Fibroblast of mammary gland (primary cell): ENCODE measurements around the gene TBX1.

Source experiments
- DNase-seq: peaks from one replicate; pipeline ENCODE4 v3.0.0-alpha.2; 2010; ENCODE audit warnings: low read depth
- H3K4me3 ChIP-seq: 2 replicates; pipeline ENCODE4 v1.5.1; 2011; ENCODE audit warnings: low read depth, mild to moderate bottlenecking, low read length, moderate library complexity; ENCODE audit not compliant: control insufficient read depth
- CTCF ChIP-seq: conservative IDR thresholded peaks from 2 replicates; pipeline ENCODE4 v1.5.1; 2011; ENCODE audit warnings: low read depth, low read length, inconsistent platforms; ENCODE audit not compliant: control insufficient read depth, insufficient read depth

Gene TBX1

GRCh38 chr22:19766511-19767426 is 6.2 kb downstream of the TBX1 start:
- DNase-seq: no peak

GRCh38 chr22:19767427-19768341 is 7.1 kb downstream of the TBX1 start:
- DNase-seq: no peak
- TF ChIP-seq CTCF: no peak
- no peak overlapping the region for H3K4me3 ChIP-seq

More at GRCh38 chr22:19766511-19767426, 6.2 kb downstream of the TBX1 start:
- TF ChIP-seq CTCF: no peak
- H3K4me3 ChIP-seq: no peak overlapping the region

- H3K4me3 ChIP-seq: no peak overlapping the region
- no peak for DNase-seq
- no peak for TF ChIP-seq CTCF
Observed at GRCh38 chr22:19769393-19769715, 8.8 kb downstream of the TBX1 start.

GRCh38 chr22:19770349-19771220 is 10.0 kb downstream of the TBX1 start:
- DNase-seq: no peak
- TF ChIP-seq CTCF: no peak

GRCh38 chr22:19772422-19772672 is 11.8 kb downstream of the TBX1 start:
- no peak for DNase-seq
- TF ChIP-seq CTCF: no peak

More at GRCh38 chr22:19770349-19771220, 10.0 kb downstream of the TBX1 start:
- no peak overlapping the region for H3K4me3 ChIP-seq

More at GRCh38 chr22:19772422-19772672, 11.8 kb downstream of the TBX1 start:
- no peak overlapping the region for H3K4me3 ChIP-seq
